Ovary (tissue), 9 donors: ENCODE measurements around the gene SPARC. TPM values are rescaled to one million over a fixed set of nuclear protein-coding genes. Genes with fewer than 3 reads are reported as not detected.

ENCODE experiments used
- DNase-seq, 5 donors: peaks; one replicate each; pipeline ENCODE4 v3.0.0-alpha.2; 2019 to 2020
- H3K27ac ChIP-seq, 2 donors: fragments of 200-600 bp; one replicate each; pipeline versions ENCODE4 v1.5.1 to v1.8.0; 2019 to 2022
- H3K27me3 ChIP-seq: fragments of 200-600 bp; one replicate; pipeline ENCODE4 v1.8.0; 2022
- H3K36me3 ChIP-seq: fragments of 200-600 bp; sonication (generic); one replicate; pipeline ENCODE4 v1.5.1; 2019
- H3K4me1 ChIP-seq: one replicate; pipeline ENCODE4 v1.8.1; 2013; ENCODE audit warnings: mild to moderate bottlenecking, moderate library complexity; ENCODE audit not compliant: insufficient read depth
- H3K4me3 ChIP-seq: fragments of 200-600 bp; sonication (generic); one replicate; pipeline ENCODE4 v1.5.1; 2017
- H3K9me3 ChIP-seq, 2 donors: fragments of 200-600 bp in 1 of 2; sonication (generic) in 1 of 2; one replicate each; pipeline versions ENCODE4 v1.5.1 to v1.8.1; 2013 to 2019; ENCODE audit warnings: mild to moderate bottlenecking in 1 of 2, moderate library complexity in 1 of 2
- CTCF ChIP-seq, 3 donors: fragments of 450-650 bp in 2 of 3; fragments of 200-600 bp in 1 of 3; IDR thresholded peaks; one replicate each; pipeline versions ENCODE4 v1.5.1 to v1.8.0; 2016 to 2022; ENCODE audit warnings: antibody characterized with exemption in 3 of 3, mild to moderate bottlenecking in 1 of 3
- EP300 ChIP-seq: sonication (generic); formaldehyde crosslinking; IDR thresholded peaks from one replicate; pipeline ENCODE4 v1.6.1; 2017; ENCODE audit warnings: antibody characterized with exemption
- POLR2A ChIP-seq: fragments of 450-650 bp; IDR thresholded peaks from one replicate; pipeline ENCODE4 v1.6.1; 2017; ENCODE audit warnings: antibody characterized with exemption, mild to moderate bottlenecking, moderate library complexity
- WGBS, 3 donors: extraction: QIAGEN DNeasy Blood & Tissue Kit in 1 of 3; methylation state at CpG; one replicate each; pipeline versions ENCODE4 v1.1.5 to v1.1.7; 2013 to 2017; 5-methylcytosine and 5-hydroxymethylcytosine counted together
- intact Hi-C, 4 donors: fragments of 100-400 bp; cut with DNase I; formaldehyde crosslinking; loops; one replicate each; pipeline versions ENCODE4 v1.11.0 to v1.15.1; 2022 to 2023
- polyA plus RNA-seq, 2 donors: library from polyadenylated mRNA; stranded (reverse); fragments of 200-250 nt in 1 of 2; fragments of 350-450 nt in 1 of 2; fragmentation: Illumina TruSeq in 1 of 2; extraction: RNeasy Lipid Tissue Mini Kit (QIAGEN cat#74804) in 1 of 2; gene quantifications; one replicate each; pipeline ENCODE4 v1.2.3, GENCODE V29; 2013 to 2014
- total RNA-seq, 7 donors: library from RNA; depleted of rRNA in 2 of 7; stranded (reverse); fragments of >200 nt in 2 of 7; fragmentation: NEBNext Ultra II Directional in 3 of 7; extraction: Animal tissue kit (Norgen Biotek cat#: 25700) in 3 of 7; gene quantifications; one replicate each; pipeline versions ENCODE4 v1.1.0 to v1.2.4, GENCODE V29; 2016 to 2023
- donor health status: DM: no; HTN: no; CAD: no; lungs with moderate emphysema.
- donor health status: DM: no; HTN: no; CAD: no.
- donor health status: Bipolar disorder and iron deficiency.
- donor health status: DM: yes; HTN: yes; CAD: no.
- donor health status: DM: no; HTN: no; CAD: no.
- donor health status: DM: yes; HTN: yes; CAD: no.

Gene SPARC
- total and polyA plus RNA-seq, 9 donors, result 220 to 2,564 (median 924) TPM

- Histone ChIP-seq H3K27me3 (no peaks in the 10 kb centered on the region), H3K27ac (peak overlapping the region in 1 of 2 donors; percentile 61), H3K4me1 (peaks cover 56% of the 10 kb centered on the region), H3K4me3 (no peak overlapping the region), H3K9me3 (no peaks in the 10 kb centered on the region), H3K36me3 (no peaks in the 10 kb centered on the region)
- intact Hi-C loops, result no loop called here
- TF ChIP-seq CTCF (IDR thresholded peaks at IDR 0.05), result no peak
- TF ChIP-seq EP300, result no peak
- no peak for TF ChIP-seq POLR2A
- DNase-seq, result no peak
- WGBS, 3 donors, result 43 to 62% (median 47%) methylated on average over 7 of the region's 7 CpGs
These were observed 19.6 kb downstream of the SPARC start for GRCh38 chr5:151667083-151667482.

GRCh38 chr5:151665613-151666012, 21.1 kb downstream of the SPARC start:
- H3K36me3 ChIP-seq, result no peaks in the 10 kb centered on the region
- no peaks in the 10 kb centered on the region for H3K27me3 ChIP-seq
- H3K27ac ChIP-seq, result peak overlapping the region in 1 of 2 donors; percentile 61
- WGBS, 3 donors, result 0 to 4% (median 0%) methylated on average over 2 of the region's 2 CpGs
- H3K4me3 ChIP-seq, result no peak overlapping the region
- TF ChIP-seq EP300 (no peak), POLR2A (no peak), CTCF (IDR thresholded peaks at IDR 0.05) (no peak)
- no peaks in the 10 kb centered on the region for H3K9me3 ChIP-seq
- peaks cover 45% of the 10 kb centered on the region for H3K4me1 ChIP-seq
- DNase-seq, result no peak
- intact Hi-C loops, result no loop called here

GRCh38 chr5:151664694-151665585, 21.8 kb downstream of the SPARC start:
- Histone ChIP-seq H3K4me3 (no peak overlapping the region), H3K27me3 (no peaks in the 10 kb centered on the region), H3K27ac (peak overlapping the region in 1 of 2 donors; percentile 61), H3K4me1 (peaks cover 42% of the 10 kb centered on the region), H3K36me3 (no peaks in the 10 kb centered on the region), H3K9me3 (no peaks in the 10 kb centered on the region)
- intact Hi-C loops, result no loop called here
- DNase-seq, result peak; percentile 52 to 63 (median 62)
- WGBS, 3 donors, result 13 to 20% (median 14%) methylated on average over 6 of the region's 6 CpGs
- TF ChIP-seq POLR2A (no peak), CTCF (IDR thresholded peaks at IDR 0.05) (no peak), EP300 (no peak)

- no peak overlapping the region for H3K4me3 ChIP-seq
- H3K9me3 ChIP-seq, result no peaks in the 10 kb centered on the region
- 12 to 18% (median 16%) methylated on average over 17 of the region's 17 CpGs for WGBS, 3 donors
- no peaks in the 10 kb centered on the region for H3K36me3 ChIP-seq
- peaks cover 36% of the 10 kb centered on the region for H3K4me1 ChIP-seq
- DNase-seq, result peak in 2 of 5 donors; percentile 42 to 53
- no peak for TF ChIP-seq POLR2A
- TF ChIP-seq CTCF (IDR thresholded peaks at IDR 0.05), result no peak
- no peak for TF ChIP-seq EP300
- H3K27me3 ChIP-seq, result no peaks in the 10 kb centered on the region
- intact Hi-C loops, result loop anchor here in 1 of 4 donors (2.0 kb wide), 1 partner anchor 77 kb away; no protein-coding TSS in a partner anchor
- H3K27ac ChIP-seq, result peak overlapping the region in 1 of 2 donors; percentile 61
These were observed 23.0 kb downstream of the SPARC start for GRCh38 chr5:151663617-151664293.
